Mammary epithelial cell (primary cell): ENCODE measurements around the gene ATP6V1G1.

Experiments
- EZH2 ChIP-seq: IDR thresholded peaks from 2 replicates; pipeline ENCODE4 v1.6.1; 2012; ENCODE audit warnings: low read length, inconsistent platforms, borderline replicate concordance
- TF ChIP-seq, protein P1 (sequence below), 2 donors: IDR thresholded peaks in 1 of 2; conservative IDR thresholded peaks in 1 of 2; 2 replicates each; pipeline ENCODE4 v1.5.1; 2011 to 2012; ENCODE audit warnings: inconsistent platforms in 2 of 2, low read length in 2 of 2, mild to moderate bottlenecking in 2 of 2, control low read depth in 1 of 2, low read depth in 1 of 2; ENCODE audit not compliant: insufficient read depth in 1 of 2; ENCODE audit errors: extremely low read depth in 1 of 2

DNA sequence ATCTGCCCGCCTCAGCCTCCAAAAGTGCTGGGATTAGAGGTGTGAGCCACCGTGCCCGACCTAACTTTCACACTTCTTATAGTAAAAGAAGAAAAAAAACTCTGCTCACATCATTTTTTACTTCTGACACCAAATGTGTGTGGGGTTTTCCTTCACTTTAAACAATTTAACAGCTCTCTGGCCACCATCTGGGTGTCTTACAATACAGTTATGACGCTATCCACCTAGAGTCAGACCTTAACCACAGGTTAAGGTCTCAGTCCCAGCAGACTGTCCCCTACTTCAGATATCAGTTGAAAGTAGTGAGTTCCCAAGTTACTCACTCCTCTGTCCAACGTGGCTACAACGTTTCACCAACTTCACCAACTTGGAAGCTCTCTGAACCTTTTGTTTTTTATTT lies 15.4 kb upstream of the ATP6V1G1 start:
- TF ChIP-seq, protein P1, sequence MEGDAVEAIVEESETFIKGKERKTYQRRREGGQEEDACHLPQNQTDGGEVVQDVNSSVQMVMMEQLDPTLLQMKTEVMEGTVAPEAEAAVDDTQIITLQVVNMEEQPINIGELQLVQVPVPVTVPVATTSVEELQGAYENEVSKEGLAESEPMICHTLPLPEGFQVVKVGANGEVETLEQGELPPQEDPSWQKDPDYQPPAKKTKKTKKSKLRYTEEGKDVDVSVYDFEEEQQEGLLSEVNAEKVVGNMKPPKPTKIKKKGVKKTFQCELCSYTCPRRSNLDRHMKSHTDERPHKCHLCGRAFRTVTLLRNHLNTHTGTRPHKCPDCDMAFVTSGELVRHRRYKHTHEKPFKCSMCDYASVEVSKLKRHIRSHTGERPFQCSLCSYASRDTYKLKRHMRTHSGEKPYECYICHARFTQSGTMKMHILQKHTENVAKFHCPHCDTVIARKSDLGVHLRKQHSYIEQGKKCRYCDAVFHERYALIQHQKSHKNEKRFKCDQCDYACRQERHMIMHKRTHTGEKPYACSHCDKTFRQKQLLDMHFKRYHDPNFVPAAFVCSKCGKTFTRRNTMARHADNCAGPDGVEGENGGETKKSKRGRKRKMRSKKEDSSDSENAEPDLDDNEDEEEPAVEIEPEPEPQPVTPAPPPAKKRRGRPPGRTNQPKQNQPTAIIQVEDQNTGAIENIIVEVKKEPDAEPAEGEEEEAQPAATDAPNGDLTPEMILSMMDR (conservative IDR thresholded peaks at IDR 0.05 in 1 of 2, IDR thresholded peaks at IDR 0.05 in 1 of 2; ENCODE audit: extremely low read depth in 1 of 2, insufficient read depth in 1 of 2, low read depth in 1 of 2, low read length in 2 of 2) = no peak
- TF ChIP-seq EZH2 = no peak
